ENCODE measurements around the gene SETBP1.

SETBP1 gene

GRCh38 chr18:44733069-44733753 is 52.5 kb downstream of the SETBP1 start:
- peak; percentile 54 for DNase-seq

GRCh38 chr18:44733754-44734465 is 53.2 kb downstream of the SETBP1 start:
- DNase-seq, result no peak

GRCh38 chr18:44735096-44735495 is 54.4 kb downstream of the SETBP1 start:
- no peak for DNase-seq

GRCh38 chr18:44736664-44737380 is 56.1 kb downstream of the SETBP1 start:
- DNase-seq, result no peak

- DNase-seq, result no peak
Measured at GRCh38 chr18:44737623-44738022, 56.9 kb downstream of the SETBP1 start.

- no peak for DNase-seq
Measured at GRCh38 chr18:44740000-44740399, 59.3 kb downstream of the SETBP1 start.

GRCh38 chr18:44741085-44741484 is 60.4 kb downstream of the SETBP1 start:
- DNase-seq, result no peak

GRCh38 chr18:44741511-44741910 is 60.8 kb downstream of the SETBP1 start:
- DNase-seq, result no peak

- no peak for DNase-seq
Measured at GRCh38 chr18:44742126-44742525, 61.4 kb downstream of the SETBP1 start.

GRCh38 chr18:44742718-44743311 is 62.1 kb downstream of the SETBP1 start:
- peak; percentile 85 for DNase-seq

- DNase-seq, result no peak
Measured at GRCh38 chr18:44743631-44744030, 62.9 kb downstream of the SETBP1 start.

GRCh38 chr18:44744161-44745121 is 63.8 kb downstream of the SETBP1 start:
- DNase-seq, result peak; percentile 89

GRCh38 chr18:44747157-44747556 is 66.5 kb downstream of the SETBP1 start:
- DNase-seq, result no peak

GRCh38 chr18:44748582-44748981 is 67.9 kb downstream of the SETBP1 start:
- no peak for DNase-seq

- DNase-seq, result no peak
Measured at GRCh38 chr18:44750774-44751173, 70.1 kb downstream of the SETBP1 start.

- no peak for DNase-seq
Measured at GRCh38 chr18:44754567-44754966, 73.9 kb downstream of the SETBP1 start.

GRCh38 chr18:44758861-44759631 is 78.4 kb downstream of the SETBP1 start:
- no peak for DNase-seq

- DNase-seq, result no peak
Measured at GRCh38 chr18:44759925-44760342, 79.2 kb downstream of the SETBP1 start.

GRCh38 chr18:44761812-44762211 is 81.1 kb downstream of the SETBP1 start:
- DNase-seq, result no peak

- DNase-seq, result no peak
Measured at GRCh38 chr18:44763327-44763726, 82.6 kb downstream of the SETBP1 start.

- no peak for DNase-seq
Measured at GRCh38 chr18:44764863-44765262, 84.2 kb downstream of the SETBP1 start.

Data from eye (tissue), 1 donor.